Spleen (tissue), 11 donors: ENCODE measurements around the gene RNF180. TPM values are rescaled to one million over a fixed set of nuclear protein-coding genes. Genes with fewer than 3 reads are reported as not detected.

Experiments used
- DNase-seq: peaks from one replicate; pipeline ENCODE4 v3.0.0-alpha.2; 2020
- H3K27ac ChIP-seq, 8 donors: fragments of 200-600 bp; sonication (generic) in 7 of 8; 1 replicate in 4 of 8; 2 replicates in 4 of 8; pipeline versions ENCODE4 v1.5.0 to v1.8.0; 2016 to 2021; ENCODE audit warnings: inconsistent platforms in 4 of 8, mild to moderate bottlenecking in 4 of 8, moderate library complexity in 1 of 8
- H3K27me3 ChIP-seq, 7 donors: fragments of 200-600 bp; sonication (generic) in 6 of 7; replicated peaks in 1 of 7; 1 replicate in 4 of 7; 2 replicates in 3 of 7; pipeline versions ENCODE4 v1.5.0 to v1.8.0; 2016 to 2021; ENCODE audit warnings: inconsistent platforms in 3 of 7, mild to moderate bottlenecking in 1 of 7
- H3K36me3 ChIP-seq, 6 donors: fragments of 200-600 bp; sonication (generic) in 5 of 6; 1 replicate in 4 of 6; 2 replicates in 2 of 6; pipeline versions ENCODE4 v1.5.0 to v1.8.0; 2016 to 2021; ENCODE audit warnings: inconsistent platforms in 2 of 6
- H3K4me1 ChIP-seq, 6 donors: fragments of 200-600 bp; sonication (generic) in 5 of 6; 1 replicate in 3 of 6; 2 replicates in 3 of 6; pipeline versions ENCODE4 v1.5.0 to v1.8.0; 2016 to 2021; ENCODE audit warnings: inconsistent platforms in 3 of 6
- H3K4me3 ChIP-seq, 8 donors: fragments of 200-600 bp; sonication (generic) in 7 of 8; 1 replicate in 4 of 8; 2 replicates in 4 of 8; pipeline versions ENCODE4 v1.5.0 to v1.8.0; 2016 to 2021; ENCODE audit warnings: inconsistent platforms in 4 of 8, mild to moderate bottlenecking in 4 of 8, moderate library complexity in 2 of 8
- H3K9me3 ChIP-seq, 8 donors: fragments of 200-600 bp; sonication (generic) in 7 of 8; 1 replicate in 4 of 8; 2 replicates in 4 of 8; pipeline versions ENCODE4 v1.5.0 to v1.8.0; 2016 to 2021; ENCODE audit warnings: inconsistent platforms in 4 of 8
- CTCF ChIP-seq, 11 experiments: fragments of 200-600 bp in 7 of 11; fragments of 450-650 bp in 4 of 11; sonication (generic) in 4 of 11; IDR thresholded peaks in 8 of 11; conservative IDR thresholded peaks in 3 of 11; 1 replicate in 7 of 11; 2 replicates in 4 of 11; pipeline versions ENCODE4 v1.4.0 to v1.8.0; 2016 to 2021; ENCODE audit warnings: antibody characterized with exemption in 11 of 11, inconsistent platforms in 4 of 11, mild to moderate bottlenecking in 1 of 11
- POLR2A ChIP-seq, 3 donors: fragments of 450-650 bp; IDR thresholded peaks; one replicate each; pipeline ENCODE4 v1.5.1; 2017; ENCODE audit warnings: antibody characterized with exemption in 3 of 3, mild to moderate bottlenecking in 1 of 3
- POLR2AphosphoS5 ChIP-seq, 3 donors: sonication (generic); formaldehyde crosslinking; IDR thresholded peaks; one replicate each; pipeline ENCODE4 v1.5.1; 2017; ENCODE audit warnings: antibody characterized with exemption in 3 of 3
- WGBS, 5 donors: extraction: QIAGEN DNeasy Blood & Tissue Kit in 3 of 5; methylation state at CpG; one replicate each; pipeline versions ENCODE4 v1.1.5 to v1.1.7; 2013 to 2018; 5-methylcytosine and 5-hydroxymethylcytosine counted together
- intact Hi-C: fragments of 100-400 bp; cut with DNase I; formaldehyde crosslinking; loops from one replicate; pipeline ENCODE4 v1.15.0; 2023; ENCODE audit warnings: low total_unique reads
- polyA plus RNA-seq, 3 donors: library from polyadenylated mRNA; stranded (reverse); fragments of 200-250 nt; gene quantifications; one replicate each; pipeline ENCODE4 v1.2.1, GENCODE V29; 2013
- total RNA-seq, 7 donors: library from RNA; depleted of rRNA in 3 of 7; stranded (reverse); fragments of >200 nt in 3 of 7; fragmentation: NEBNext Ultra II Directional in 4 of 7; extraction: Animal tissue kit (Norgen Biotek cat#: 25700) in 4 of 7; gene quantifications; one replicate each; pipeline versions ENCODE4 v1.1.0 to v1.2.1, GENCODE V29; 2016 to 2021
- donor health status: healthy with polysubstance abuse.
- donor health status: DM: no; HTN: no; CAD: no; lungs with moderate emphysema.
- donor health status: DM: no; HTN: no; CAD: no.
- donor health status: Bipolar disorder and iron deficiency.
- donor health status: healthy.
- donor health status: DM: no; HTN: no; CAD: no.
- donor health status: DM: yes; HTN: yes; CAD: no.

Gene RNF180
- total and polyA plus RNA-seq, 10 donors, result 0.72 to 18.3 (median 9.1) TPM

GRCh38 chr5:64330728-64331231 is 165.1 kb downstream of the RNF180 start:
- 82 to 97% (median 85%) methylated on average over 6 of the region's 6 CpGs for WGBS, 5 donors
- no peaks in the 10 kb centered on the region for H3K27me3 ChIP-seq
- H3K4me1 ChIP-seq, result no peaks in the 10 kb centered on the region
- no peak for DNase-seq
- peaks cover 0 to 18% (median 8%) of the 10 kb centered on the region in 6 donors for H3K36me3 ChIP-seq
- no peak overlapping the region for H3K4me3 ChIP-seq
- intact Hi-C loops, result no loop called here
- H3K9me3 ChIP-seq, result peaks cover 0 to 40% (median 29%) of the 10 kb centered on the region in 8 donors
- TF ChIP-seq POLR2AphosphoS5 (IDR thresholded peaks at IDR 0.05) (no peak), POLR2A (IDR thresholded peaks at IDR 0.05) (no peak), CTCF (IDR thresholded peaks at IDR 0.05 in 8 of 11, conservative IDR thresholded peaks at IDR 0.05 in 3 of 11) (no peak)
- H3K27ac ChIP-seq, result no peak overlapping the region

- DNase-seq, result no peak
- WGBS, 5 donors, result 90 to 99% (median 96%) methylated on average over 9 of the region's 9 CpGs
- Histone ChIP-seq H3K9me3 (peaks cover 0 to 30% (median 20%) of the 10 kb centered on the region in 8 donors), H3K4me1 (no peaks in the 10 kb centered on the region), H3K4me3 (no peak overlapping the region), H3K36me3 (peaks cover 0 to 18% (median 7%) of the 10 kb centered on the region in 6 donors), H3K27ac (no peak overlapping the region), H3K27me3 (no peaks in the 10 kb centered on the region)
- intact Hi-C loops, result no loop called here
- TF ChIP-seq POLR2AphosphoS5 (IDR thresholded peaks at IDR 0.05), result no peak
- TF ChIP-seq CTCF (IDR thresholded peaks at IDR 0.05 in 8 of 11, conservative IDR thresholded peaks at IDR 0.05 in 3 of 11), result no peak
- no peak for TF ChIP-seq POLR2A (IDR thresholded peaks at IDR 0.05)
These were observed 166.1 kb downstream of the RNF180 start for GRCh38 chr5:64331597-64332277.

- Histone ChIP-seq H3K27me3 (no peaks in the 10 kb centered on the region), H3K27ac (no peak overlapping the region), H3K4me1 (no peaks in the 10 kb centered on the region), H3K9me3 (peaks cover 0 to 17% (median 10%) of the 10 kb centered on the region in 8 donors), H3K4me3 (no peak overlapping the region), H3K36me3 (peaks cover 0 to 18% (median 7%) of the 10 kb centered on the region in 6 donors)
- TF ChIP-seq POLR2A (IDR thresholded peaks at IDR 0.05) (no peak), POLR2AphosphoS5 (IDR thresholded peaks at IDR 0.05) (no peak), CTCF (IDR thresholded peaks at IDR 0.05 in 8 of 11, conservative IDR thresholded peaks at IDR 0.05 in 3 of 11) (no peak)
- intact Hi-C loops, result no loop called here
- 50 to 90% (median 64%) methylated on average over 2 of the region's 2 CpGs for WGBS, 5 donors
- DNase-seq, result no peak
These were observed 168.2 kb downstream of the RNF180 start for GRCh38 chr5:64333886-64334285.

GRCh38 chr5:64339769-64340168 is 174.1 kb downstream of the RNF180 start:
- TF ChIP-seq POLR2A (IDR thresholded peaks at IDR 0.05) (no peak), CTCF (IDR thresholded peaks at IDR 0.05 in 8 of 11, conservative IDR thresholded peaks at IDR 0.05 in 3 of 11) (no peak), POLR2AphosphoS5 (IDR thresholded peaks at IDR 0.05) (no peak)
- intact Hi-C loops, result no loop called here

More at GRCh38 chr5:64339769-64340168, 174.1 kb downstream of the RNF180 start:
- Histone ChIP-seq H3K4me1 (no peaks in the 10 kb centered on the region), H3K4me3 (no peak overlapping the region), H3K27me3 (no peaks in the 10 kb centered on the region), H3K9me3 (peaks cover 0 to 32% (median 20%) of the 10 kb centered on the region in 8 donors), H3K27ac (no peak overlapping the region), H3K36me3 (no peaks in the 10 kb centered on the region)
- no peak for DNase-seq
- 62 to 83% (median 66%) methylated on average over 1 of the region's 1 CpG for WGBS, 5 donors
